SU-DHL-6 (cell line): Measurements from ENCODE around the gene GSE1.

ENCODE experiments used
- H2AFZ ChIP-seq: fragments of 200-600 bp; sonication (generic); 2 replicates; pipeline ENCODE4 v1.6.1; 2014; ENCODE audit warnings: low read depth, mild to moderate bottlenecking, moderate library complexity, mixed read lengths, antibody characterized with exemption, low read length; ENCODE audit not compliant: severe bottlenecking
- H3F3A ChIP-seq: fragments of 200-600 bp; shearing (Covaris generic); 2 replicates; pipeline ENCODE4 v1.6.0; 2016; ENCODE audit warnings: antibody characterized with exemption, mild to moderate bottlenecking; ENCODE audit not compliant: insufficient read depth
- H3K27ac ChIP-seq: fragments of 200-600 bp; sonication (generic); 2 replicates; pipeline ENCODE4 v1.5.1; 2016; ENCODE audit warnings: low read depth, mild to moderate bottlenecking, low read length, moderate library complexity, mixed read lengths
- H3K27me3 ChIP-seq: fragments of 200-600 bp; sonication (generic), shearing (Covaris generic); 2 replicates; pipeline ENCODE4 v1.6.0; 2014; ENCODE audit warnings: mild to moderate bottlenecking, low read length
- H3K36me3 ChIP-seq: fragments of 200-600 bp; sonication (generic); 2 replicates; pipeline ENCODE4 v1.6.1; 2014; ENCODE audit warnings: mild to moderate bottlenecking, low read length, mixed read lengths
- H3K4me2 ChIP-seq: fragments of 300-600, 200-600 bp; shearing (Covaris generic), sonication (generic); 2 replicates; pipeline ENCODE4 v1.6.0; 2014; ENCODE audit warnings: low read length, low read depth, mild to moderate bottlenecking; ENCODE audit not compliant: poor library complexity, severe bottlenecking
- H3K4me3 ChIP-seq: fragments of 200-600 bp; sonication (generic); 2 replicates; pipeline ENCODE4 v1.5.1; 2014; ENCODE audit warnings: antibody characterized with exemption, low read length, mild to moderate bottlenecking, mixed read lengths; ENCODE audit not compliant: insufficient read depth, poor library complexity, severe bottlenecking
- H3K79me2 ChIP-seq: fragments of 200-600 bp; sonication (generic); 2 replicates; pipeline ENCODE4 v1.6.1; 2014; ENCODE audit warnings: mild to moderate bottlenecking, low read length, moderate library complexity; ENCODE audit not compliant: insufficient read depth
- H3K9ac ChIP-seq: fragments of 200-600 bp; sonication (generic); 2 replicates; pipeline ENCODE4 v1.7.0; 2014; ENCODE audit warnings: mild to moderate bottlenecking, low read length
- H3K9me2 ChIP-seq: fragments of 200-600 bp; sonication (generic); replicated peaks from 2 replicates; pipeline ENCODE4 v1.6.1; 2014; ENCODE audit warnings: low read length; ENCODE audit not compliant: insufficient read depth
- H3K9me3 ChIP-seq: fragments of 200-600 bp; sonication (generic); 2 replicates; pipeline ENCODE4 v1.6.1; 2014; ENCODE audit warnings: low read length, mixed read lengths; ENCODE audit not compliant: insufficient read depth
- H4K20me1 ChIP-seq: fragments of 200-600 bp; sonication (generic); 2 replicates; pipeline ENCODE4 v1.6.1; 2014; ENCODE audit warnings: low read depth, mild to moderate bottlenecking, antibody characterized with exemption, low read length, moderate library complexity, mixed read lengths
- CTCF ChIP-seq: fragments of 200-600 bp; sonication (generic); IDR thresholded peaks from one replicate; pipeline ENCODE4 v1.5.1; 2017; ENCODE audit warnings: antibody characterized with exemption, mild to moderate bottlenecking, low read length, moderate library complexity; ENCODE audit not compliant: insufficient read depth, poor library complexity, severe bottlenecking
- EZH2phosphoT487 ChIP-seq: fragments of 200-600 bp; sonication (generic), shearing (Covaris generic); conservative IDR thresholded peaks from 2 replicates; pipeline ENCODE4 v1.6.1; 2018; ENCODE audit warnings: mild to moderate bottlenecking, antibody characterized with exemption, low read length, moderate library complexity, mixed read lengths

GSE1 gene

GRCh38 chr16:85657996-85658395 is 44.9 kb downstream of the GSE1 start:
- no peak overlapping the region for H3K27ac ChIP-seq
- no peaks in the 10 kb centered on the region for H3K27me3 ChIP-seq
- no peak overlapping the region for H3K4me2 ChIP-seq
- H3K9me2 ChIP-seq: no peaks in the 10 kb centered on the region
- no peaks in the 10 kb centered on the region for H3K36me3 ChIP-seq
- H3K9me3 ChIP-seq: no peaks in the 10 kb centered on the region
- H2AFZ ChIP-seq: no peak overlapping the region
- H3K79me2 ChIP-seq: no peaks in the 10 kb centered on the region
- no peak overlapping the region for H3K9ac ChIP-seq
- H3F3A ChIP-seq: no peaks in the 10 kb centered on the region
- no peaks in the 10 kb centered on the region for H4K20me1 ChIP-seq
- H3K4me3 ChIP-seq: no peak overlapping the region
- TF ChIP-seq CTCF: no peak
- no peak for TF ChIP-seq EZH2phosphoT487

GRCh38 chr16:85658504-85659326 is 45.6 kb downstream of the GSE1 start:
- Histone ChIP-seq H3K36me3 (no peaks in the 10 kb centered on the region), H3K9ac (no peak overlapping the region), H3K4me3 (no peak overlapping the region), H2AFZ (no peak overlapping the region), H3K27me3 (no peaks in the 10 kb centered on the region), H4K20me1 (no peaks in the 10 kb centered on the region), H3K27ac (no peak overlapping the region), H3K79me2 (no peaks in the 10 kb centered on the region), H3K9me3 (no peaks in the 10 kb centered on the region), H3K9me2 (no peaks in the 10 kb centered on the region), H3K4me2 (no peak overlapping the region), H3F3A (no peaks in the 10 kb centered on the region)
- TF ChIP-seq CTCF: no peak
- TF ChIP-seq EZH2phosphoT487: no peak

GRCh38 chr16:85659336-85659735 is 46.2 kb downstream of the GSE1 start:
- no peaks in the 10 kb centered on the region for H3K27me3 ChIP-seq
- no peaks in the 10 kb centered on the region for H3F3A ChIP-seq
- no peaks in the 10 kb centered on the region for H3K79me2 ChIP-seq
- H3K36me3 ChIP-seq: no peaks in the 10 kb centered on the region
- no peak overlapping the region for H2AFZ ChIP-seq
- H3K9ac ChIP-seq: no peak overlapping the region
- H3K27ac ChIP-seq: no peak overlapping the region
- no peaks in the 10 kb centered on the region for H3K9me3 ChIP-seq
- TF ChIP-seq EZH2phosphoT487: no peak
- no peak for TF ChIP-seq CTCF
- no peaks in the 10 kb centered on the region for H3K9me2 ChIP-seq
- H3K4me3 ChIP-seq: no peak overlapping the region
- H4K20me1 ChIP-seq: no peaks in the 10 kb centered on the region
- no peak overlapping the region for H3K4me2 ChIP-seq
